ENCODE results near the gene CNTFR. TPM values are rescaled to one million over a fixed set of nuclear protein-coding genes. Genes with fewer than 3 reads are reported as not detected.

The CNTFR gene
- total and polyA plus RNA-seq, 2 experiments from 2014 or later: 0.73 to 1.9 TPM

GRCh38 chr9:34517185-34517584, 72.3 kb downstream of the CNTFR start (continued):
- no peak for TF ChIP-seq ZNF331 (CRISPR knock-in tag; IDR thresholded peaks at IDR 0.05; ENCODE audit: low read depth)
- TF ChIP-seq EZH2phosphoT487 (IDR thresholded peaks at IDR 0.05; ENCODE audit: unreplicated experiment): no peak
- no peak for TF ChIP-seq REST (IDR thresholded peaks at IDR 0.05; ENCODE audit: unreplicated experiment)

- no peaks in the 10 kb centered on the region for H3K36me3 ChIP-seq (ENCODE audit: insufficient read depth)
- Mint-ChIP-seq H3K36me3 (ENCODE audit: low read depth) (no peaks in the 10 kb centered on the region), H3K27me3 (ENCODE audit: insufficient read depth, low read depth, poor library complexity) (peaks cover 11% of the 10 kb centered on the region), H3K27ac (no peak overlapping the region), H3K4me1 (peaks cover 31% of the 10 kb centered on the region), H3K4me3 (no peak overlapping the region), H3K9me3 (no peaks in the 10 kb centered on the region; the same call in 2 of the 3 replicates)
- DNase-seq (ENCODE audit: low spot score): no peak
- H3K9me2 ChIP-seq (ENCODE audit: insufficient read depth): peaks cover 4% of the 10 kb centered on the region; the same call in 1 of the 2 replicates
- no peak overlapping the region for H2AFZ ChIP-seq
- H4K20me1 ChIP-seq (replicated peaks; ENCODE audit: insufficient read depth): no peaks in the 10 kb centered on the region
- H3K4me2 ChIP-seq: no peak overlapping the region
- no peak overlapping the region for H3K27ac ChIP-seq (ENCODE audit: low read depth)
- H3K27me3 ChIP-seq (ENCODE audit: insufficient read depth): no peaks in the 10 kb centered on the region
- H3K4me1 ChIP-seq (ENCODE audit: insufficient read depth): peaks cover 30% of the 10 kb centered on the region
- no peak overlapping the region for H3K4me3 ChIP-seq
- H3K79me2 ChIP-seq (replicated peaks; ENCODE audit: insufficient read depth): no peaks in the 10 kb centered on the region
- ATAC-seq: no peak
- H3F3A ChIP-seq (replicated peaks; ENCODE audit: low read depth): no peaks in the 10 kb centered on the region; the same call in 1 of the 2 replicates
- TF ChIP-seq ZNF114 (CRISPR knock-in tag; IDR thresholded peaks at IDR 0.05): no peak
- no peak for TF ChIP-seq POLR2AphosphoS5 (IDR thresholded peaks at IDR 0.05; ENCODE audit: low read depth)
- no peak for TF ChIP-seq ZNF462 (CRISPR knock-in tag; IDR thresholded peaks at IDR 0.05)
- no peak for TF ChIP-seq CTCF (conservative IDR thresholded peaks at IDR 0.05; ENCODE audit: low read depth in 2 of 2)
- no peak for TF ChIP-seq EZH2phosphoT487 (IDR thresholded peaks at IDR 0.05; ENCODE audit: unreplicated experiment)
- TF ChIP-seq STAT1 (IDR thresholded peaks at IDR 0.05; ENCODE audit: unreplicated experiment): no peak
- no peak for TF ChIP-seq ETS1 (IDR thresholded peaks at IDR 0.05)
- no peak for TF ChIP-seq ZNF331 (CRISPR knock-in tag; IDR thresholded peaks at IDR 0.05; ENCODE audit: low read depth)
These were observed 73.6 kb downstream of the CNTFR start for GRCh38 chr9:34515959-34516358.

Measured in GM23338 (cell line).